Ishikawa (cell line): Measurements from ENCODE around the gene BTRC.

Experiments
- CEBPB ChIP-seq: IDR thresholded peaks from 2 replicates; pipeline ENCODE4 v1.6.1; 2012
- CREB1 ChIP-seq: IDR thresholded peaks from 2 replicates; pipeline ENCODE4 v1.6.1; 2012; ENCODE audit warnings: low read depth
- EGR1 ChIP-seq: IDR thresholded peaks from 2 replicates; pipeline ENCODE4 v1.6.1; 2012
- EP300 ChIP-seq: IDR thresholded peaks from 2 replicates; pipeline ENCODE4 v1.6.1; 2012; ENCODE audit warnings: borderline replicate concordance
- FOXM1 ChIP-seq: IDR thresholded peaks from 2 replicates; pipeline ENCODE4 v1.6.1; 2012; ENCODE audit warnings: low read depth, borderline replicate concordance
- MAX ChIP-seq: IDR thresholded peaks from 2 replicates; pipeline ENCODE4 v1.6.1; 2012
- RAD21 ChIP-seq: IDR thresholded peaks from 2 replicates; pipeline ENCODE4 v1.6.1; 2012; ENCODE audit warnings: low read depth
- REST ChIP-seq: IDR thresholded peaks from 2 replicates; pipeline ENCODE4 v1.6.1; 2012; ENCODE audit warnings: low read depth, mild to moderate bottlenecking
- TAF1 ChIP-seq: IDR thresholded peaks from 2 replicates; pipeline ENCODE4 v1.6.1; 2012; ENCODE audit warnings: low read depth, mild to moderate bottlenecking
- TCF12 ChIP-seq: IDR thresholded peaks from 2 replicates; pipeline ENCODE4 v1.6.1; 2012; ENCODE audit warnings: low read depth
- YY1 ChIP-seq: IDR thresholded peaks from 2 replicates; pipeline ENCODE4 v1.6.1; 2012; ENCODE audit warnings: low read depth
- ZBTB7A ChIP-seq: IDR thresholded peaks from 2 replicates; pipeline ENCODE4 v1.6.1; 2012; ENCODE audit warnings: low read depth

- TF ChIP-seq REST (no peak), EP300 (no peak), TCF12 (no peak), RAD21 (no peak), MAX (no peak), YY1 (no peak), EGR1 (no peak), CEBPB (no peak), CREB1 (no peak), TAF1 (no peak), FOXM1 (no peak), ZBTB7A (no peak)
Measured at GRCh38 chr10:101562231-101562630, 208.3 kb downstream of the BTRC start.
